ENCODE measurements around the gene ADAMTSL2. TPM values are rescaled to one million over a fixed set of nuclear protein-coding genes. Genes with fewer than 3 reads are reported as not detected.

The ADAMTSL2 gene
- total RNA-seq, 1 donor from 2014 or later = 18.0 TPM

- DNase-seq (ENCODE audit: low spot score) (no peak), ATAC-seq (no peak)
These were observed 67.2 kb downstream of the ADAMTSL2 start for GRCh38 chr9:133601746-133602145.

- ATAC-seq = no peak
- no peak for DNase-seq (ENCODE audit: low spot score)
These were observed 67.8 kb downstream of the ADAMTSL2 start for GRCh38 chr9:133602277-133602676.

GRCh38 chr9:133603135-133603927, 68.8 kb downstream of the ADAMTSL2 start:
- DNase-seq (ENCODE audit: low spot score) = no peak
- no peak for ATAC-seq

- ATAC-seq (peak; percentile 62), DNase-seq (ENCODE audit: low spot score) (no peak)
These were observed 69.7 kb downstream of the ADAMTSL2 start for GRCh38 chr9:133604214-133604613.

- ATAC-seq = no peak
- DNase-seq (ENCODE audit: low spot score) = no peak
These were observed 70.4 kb downstream of the ADAMTSL2 start for GRCh38 chr9:133604856-133605255.

GRCh38 chr9:133605446-133605845, 70.9 kb downstream of the ADAMTSL2 start:
- no peak for DNase-seq (ENCODE audit: low spot score)
- ATAC-seq = no peak

GRCh38 chr9:133605856-133606707, 71.6 kb downstream of the ADAMTSL2 start:
- DNase-seq (ENCODE audit: low spot score) (no peak), ATAC-seq (no peak)

- ATAC-seq (no peak), DNase-seq (ENCODE audit: low spot score) (no peak)
These were observed 72.2 kb downstream of the ADAMTSL2 start for GRCh38 chr9:133606708-133607025.

- ATAC-seq = no peak
- DNase-seq (ENCODE audit: low spot score) = no peak
These were observed 72.9 kb downstream of the ADAMTSL2 start for GRCh38 chr9:133607381-133607780.

GRCh38 chr9:133607976-133608375, 73.5 kb downstream of the ADAMTSL2 start:
- ATAC-seq = no peak
- DNase-seq (ENCODE audit: low spot score) = no peak

- ATAC-seq = no peak
These were observed 73.9 kb downstream of the ADAMTSL2 start for GRCh38 chr9:133608382-133608781.

GRCh38 chr9:133608889-133609288, 74.4 kb downstream of the ADAMTSL2 start:
- ATAC-seq (no peak), DNase-seq (ENCODE audit: low spot score) (no peak)

More at GRCh38 chr9:133608382-133608781, 73.9 kb downstream of the ADAMTSL2 start:
- no peak for DNase-seq (ENCODE audit: low spot score)

- DNase-seq (ENCODE audit: low spot score) (no peak), ATAC-seq (peak; percentile 81)
These were observed 75.0 kb downstream of the ADAMTSL2 start, which contains the start of gene FAM163B for GRCh38 chr9:133609311-133610098. Gene FAM163B (minus strand): TSS chr9:133609389. CDS start chr9:133580223, 29,166 bp downstream.

GRCh38 chr9:133610845-133611244, 76.3 kb downstream of the ADAMTSL2 start:
- DNase-seq (ENCODE audit: low spot score) (no peak), ATAC-seq (no peak)

GRCh38 chr9:133612051-133612450, 77.5 kb downstream of the ADAMTSL2 start:
- DNase-seq (ENCODE audit: low spot score) = no peak

GRCh38 chr9:133612816-133613215, 78.3 kb downstream of the ADAMTSL2 start:
- DNase-seq (ENCODE audit: low spot score) (no peak), ATAC-seq (no peak)

More at GRCh38 chr9:133612051-133612450, 77.5 kb downstream of the ADAMTSL2 start:
- no peak for ATAC-seq

GRCh38 chr9:133613432-133613831, 78.9 kb downstream of the ADAMTSL2 start:
- ATAC-seq (no peak), DNase-seq (ENCODE audit: low spot score) (no peak)

- no peak for DNase-seq (ENCODE audit: low spot score)
- ATAC-seq = no peak
These were observed 79.6 kb downstream of the ADAMTSL2 start for GRCh38 chr9:133614056-133614455.

- no peak for ATAC-seq
- DNase-seq (ENCODE audit: low spot score) = no peak
These were observed 80.2 kb downstream of the ADAMTSL2 start for GRCh38 chr9:133614678-133615077.

GRCh38 chr9:133615186-133615585, 80.7 kb downstream of the ADAMTSL2 start:
- ATAC-seq (no peak), DNase-seq (ENCODE audit: low spot score) (no peak)

GRCh38 chr9:133615606-133616188, 81.2 kb downstream of the ADAMTSL2 start:
- ATAC-seq = no peak
- DNase-seq (ENCODE audit: low spot score) = no peak
